Loucy (cell line): ENCODE results near the gene SLU7.
A peak's percentile ranks its signal among the peaks of the same experiment; 100 is the strongest.

Experiments
- CTCF ChIP-seq: fragments of 200-600 bp; sonication (generic); conservative IDR thresholded peaks from 2 replicates; pipeline ENCODE4 v1.5.1; 2014; ENCODE audit warnings: mild to moderate bottlenecking, antibody characterized with exemption, low read length
- EZH2phosphoT487 ChIP-seq: fragments of 200-600 bp; IDR thresholded peaks from 2 replicates; pipeline ENCODE4 v1.6.1; 2018; ENCODE audit warnings: antibody characterized with exemption, mild to moderate bottlenecking, moderate library complexity, borderline replicate concordance

DNA sequence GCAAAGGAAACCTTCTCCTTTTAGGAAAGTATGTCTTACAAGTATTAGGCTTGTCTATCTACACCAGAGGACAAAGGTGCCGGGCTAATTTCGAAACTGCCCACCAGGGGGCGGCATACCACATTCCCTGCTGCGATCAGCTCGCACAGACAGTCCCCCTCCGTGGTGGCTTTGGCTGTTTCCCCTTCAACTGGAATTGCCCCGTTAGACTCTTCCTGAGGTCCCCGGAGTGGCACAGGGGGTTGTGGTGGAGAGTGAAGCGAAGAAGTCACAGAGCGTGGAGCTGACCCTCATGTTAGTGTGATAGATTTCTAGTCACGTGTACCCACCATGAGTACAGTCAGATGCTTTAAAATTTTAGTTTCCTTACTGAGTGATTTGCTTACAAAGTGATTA lies 20.3 kb upstream of the SLU7 start:
- TF ChIP-seq EZH2phosphoT487: no peak
- peak; percentile 67 for TF ChIP-seq CTCF
